Smooth muscle cell of the coronary artery (primary cell): ENCODE results near the gene CFAP141. TPM values are rescaled to one million over a fixed set of nuclear protein-coding genes. Genes with fewer than 3 reads are reported as not detected.

ENCODE experiments used
- total RNA-seq: library from RNA; depleted of rRNA; stranded (reverse); fragments of >200 nt; gene quantifications from 2 replicates; pipeline ENCODE4 v1.2.3, GENCODE V29; 2014; ENCODE audit warnings: low replicate concordance

The CFAP141 gene
- not detected in 2 replicates for total RNA-seq

GRCh38 chr1:154206196-154206595, at the start of gene CFAP141:
TSS of gene CFAP141 (minus strand) at chr1:154206333. CDS start at chr1:154206307, 26 bp downstream.

GRCh38 chr1:154220071-154220969, 14.2 kb upstream of the CFAP141 start, which contains the start of gene UBAP2L:
TSS of gene UBAP2L (plus strand) at chr1:154220955. CDS start at chr1:154225124, 4,169 bp downstream.

GRCh38 chr1:154191990-154192461, 14.1 kb downstream of the CFAP141 start, which contains the start of gene TPM3:
TSS of gene TPM3 (minus strand) at chr1:154192100. CDS start at chr1:154192018, 82 bp downstream.

GRCh38 chr1:154154534-154155191, 51.5 kb downstream of the CFAP141 start, which contains the start of gene NUP210L:
TSS of gene NUP210L (minus strand) at chr1:154155073.

Other genes starting within 250 kb of the CFAP141 start
- gene CRTC2, start 247.7 kb downstream of the CFAP141 start, total RNA-seq, result 2.1 and 2.6 TPM in 2 replicates
- 60.8 and 104 TPM in 2 replicates for gene SLC39A1, start 242.8 kb downstream of the CFAP141 start, total RNA-seq
- gene CREB3L4, start 238.4 kb downstream of the CFAP141 start, total RNA-seq, result 4.6 and 6.1 TPM in 2 replicates
- 54.3 and 122 TPM in 2 replicates for gene JTB, start 228.7 kb downstream of the CFAP141 start, total RNA-seq
- gene RAB13, start 220.0 kb downstream of the CFAP141 start, total RNA-seq, result 68.6 and 148 TPM in 2 replicates
- gene RPS27, start 215.6 kb downstream of the CFAP141 start, total RNA-seq, result 660 and 2,210 TPM in 2 replicates
- gene NUP210L, start 51.3 kb downstream of the CFAP141 start, total RNA-seq, result under 0.01 and 0.12 TPM in 2 replicates
- gene TPM3, start 14.2 kb downstream of the CFAP141 start, total RNA-seq, result 517 and 625 TPM in 2 replicates
- gene UBAP2L, start 14.6 kb upstream of the CFAP141 start, total RNA-seq, result 48.1 and 61.1 TPM in 2 replicates
- gene HAX1, start 66.3 kb upstream of the CFAP141 start, total RNA-seq, result 70.4 and 120 TPM in 2 replicates
- gene AQP10, start 114.8 kb upstream of the CFAP141 start, total RNA-seq, result 0.12 and 0.15 TPM in 2 replicates
- gene ATP8B2, start 119.2 kb upstream of the CFAP141 start, total RNA-seq, result 112 and 199 TPM in 2 replicates
- 1.1 and 12.5 TPM in 2 replicates for gene IL6R, start 199.0 kb upstream of the CFAP141 start, total RNA-seq